HepG2 (cell line): ENCODE measurements around the gene HRH3. TPM values are rescaled to one million over a fixed set of nuclear protein-coding genes. Genes with fewer than 3 reads are reported as not detected.

ENCODE experiments used
- ATAD3A ChIP-seq: sonication (generic); formaldehyde crosslinking; IDR thresholded peaks from 2 replicates; pipeline ENCODE4 v1.4.0; 2020; ENCODE audit warnings: missing genetic modification reagents
- CBX2 ChIP-seq, 2 experiments: fragments of 200-600 bp in 1 of 2; sonication (generic); formaldehyde crosslinking in 1 of 2; IDR thresholded peaks; 2 replicates each; pipeline versions ENCODE4 v1.7.0 to v1.8.1; 2018 to 2022; ENCODE audit warnings: low read depth in 2 of 2, low read length in 1 of 2, mild to moderate bottlenecking in 1 of 2, missing genetic modification reagents in 1 of 2
- FLYWCH1 ChIP-seq: sonication (generic); formaldehyde crosslinking; IDR thresholded peaks from 2 replicates; pipeline ENCODE4 v1.8.1; 2023; ENCODE audit warnings: mild to moderate bottlenecking, missing genetic modification reagents
- HHEX ChIP-seq: IDR thresholded peaks from 2 replicates; pipeline ENCODE4 v1.6.1; 2016; ENCODE audit warnings: control low read depth
- PAWR ChIP-seq: sonication (generic); formaldehyde crosslinking; IDR thresholded peaks from 2 replicates; pipeline ENCODE4 v1.4.0; 2020; ENCODE audit warnings: missing genetic modification reagents, mild to moderate bottlenecking, borderline replicate concordance
- PRPF4 ChIP-seq: fragments of 200-400 bp; formaldehyde crosslinking; IDR thresholded peaks from 2 replicates; pipeline ENCODE4 v1.6.1; 2016; ENCODE audit warnings: low read length, low read depth; ENCODE audit not compliant: poor library complexity, severe bottlenecking
- SSRP1 ChIP-seq: IDR thresholded peaks from 2 replicates; pipeline ENCODE4 v1.6.1; 2016; ENCODE audit warnings: control low read depth
- TCF7 ChIP-seq: sonication (generic); IDR thresholded peaks from 2 replicates; pipeline ENCODE4 v1.6.1; 2016; ENCODE audit warnings: antibody characterized with exemption, low read depth
- ZNF124 ChIP-seq: sonication (generic); formaldehyde crosslinking; IDR thresholded peaks from 2 replicates; pipeline ENCODE4 v1.4.0; 2020; ENCODE audit warnings: missing genetic modification reagents
- ZNF562 ChIP-seq: sonication (generic); formaldehyde crosslinking; IDR thresholded peaks from 2 replicates; pipeline ENCODE4 v1.8.0; 2022; ENCODE audit warnings: missing genetic modification reagents, borderline replicate concordance
- ZNF614 ChIP-seq: IDR thresholded peaks from 2 replicates; pipeline ENCODE4 v1.6.1; 2018; ENCODE audit warnings: missing biosample characterization, missing genetic modification reagents, inconsistent platforms, borderline replicate concordance
- ZNF660 ChIP-seq: sonication (generic); formaldehyde crosslinking; IDR thresholded peaks from 2 replicates; pipeline ENCODE4 v1.5.1; 2020; ENCODE audit warnings: mild to moderate bottlenecking, low read depth, missing genetic modification reagents, borderline replicate concordance
- ZNF724P ChIP-seq: sonication (generic); formaldehyde crosslinking; IDR thresholded peaks from 2 replicates; pipeline ENCODE4 v1.8.0; 2022; ENCODE audit warnings: missing genetic modification reagents, borderline replicate concordance
- polyA plus RNA-seq, 8 experiments: library from polyadenylated mRNA; depleted of rRNA in 3 of 8; stranded (reverse) in 7 of 8; unstranded in 1 of 8; fragments of >200 nt; fragmentation: Illumina TruSeq in 4 of 8; extraction: Trizol in 4 of 8; gene quantifications; 2 replicates each; pipeline versions ENCODE4 v1.2.1 to v1.2.3, GENCODE V29; 2011 to 2016; ENCODE audit warnings: low read depth in 4 of 8, missing spikeins in 1 of 8, mixed read lengths in 1 of 8; ENCODE audit not compliant: insufficient read depth in 1 of 8
- total RNA-seq, 5 experiments: library from RNA; depleted of rRNA; stranded (reverse); fragments of >200 nt; fragmentation: Illumina TruSeq; extraction: Trizol; gene quantifications; 2 replicates each; pipeline ENCODE4 v1.2.3, GENCODE V29; 2016; ENCODE audit warnings: low read depth in 1 of 5
- TF ChIP-seq, protein P1 (sequence below): sonication (generic); formaldehyde crosslinking; IDR thresholded peaks from 2 replicates; pipeline ENCODE4 v1.5.1; 2020; ENCODE audit warnings: missing genetic modification reagents, mild to moderate bottlenecking, borderline replicate concordance
- TF ChIP-seq, protein P2 (sequence below): sonication (generic); formaldehyde crosslinking; IDR thresholded peaks from 2 replicates; pipeline ENCODE4 v1.8.0; 2022; ENCODE audit warnings: missing genetic modification reagents, mild to moderate bottlenecking, inconsistent platforms, borderline replicate concordance
- TF ChIP-seq, protein P3 (sequence below): IDR thresholded peaks from 2 replicates; pipeline ENCODE4 v1.6.1; 2012; ENCODE audit warnings: low read length, improper control_type of control experiment
- TF ChIP-seq, protein P4 (sequence below): sonication (generic); formaldehyde crosslinking; IDR thresholded peaks from 2 replicates; pipeline ENCODE4 v1.5.1; 2020; ENCODE audit warnings: missing genetic modification reagents, mild to moderate bottlenecking, borderline replicate concordance
- TF ChIP-seq, protein P5 (sequence below): IDR thresholded peaks from 2 replicates; pipeline ENCODE4 v1.6.1; 2016; ENCODE audit warnings: missing genetic modification reagents, missing compliant biosample characterization
- TF ChIP-seq, protein P6 (sequence below): sonication (generic); formaldehyde crosslinking; IDR thresholded peaks from 2 replicates; pipeline ENCODE4 v1.5.0; 2020; ENCODE audit warnings: missing genetic modification reagents

HRH3 gene
- total and polyA plus RNA-seq, 2 of the 13 experiments (the other 11 are each of a cell fraction or from before 2014, with no cell fraction given) = 0.18 TPM; not detected in 1

DNA sequence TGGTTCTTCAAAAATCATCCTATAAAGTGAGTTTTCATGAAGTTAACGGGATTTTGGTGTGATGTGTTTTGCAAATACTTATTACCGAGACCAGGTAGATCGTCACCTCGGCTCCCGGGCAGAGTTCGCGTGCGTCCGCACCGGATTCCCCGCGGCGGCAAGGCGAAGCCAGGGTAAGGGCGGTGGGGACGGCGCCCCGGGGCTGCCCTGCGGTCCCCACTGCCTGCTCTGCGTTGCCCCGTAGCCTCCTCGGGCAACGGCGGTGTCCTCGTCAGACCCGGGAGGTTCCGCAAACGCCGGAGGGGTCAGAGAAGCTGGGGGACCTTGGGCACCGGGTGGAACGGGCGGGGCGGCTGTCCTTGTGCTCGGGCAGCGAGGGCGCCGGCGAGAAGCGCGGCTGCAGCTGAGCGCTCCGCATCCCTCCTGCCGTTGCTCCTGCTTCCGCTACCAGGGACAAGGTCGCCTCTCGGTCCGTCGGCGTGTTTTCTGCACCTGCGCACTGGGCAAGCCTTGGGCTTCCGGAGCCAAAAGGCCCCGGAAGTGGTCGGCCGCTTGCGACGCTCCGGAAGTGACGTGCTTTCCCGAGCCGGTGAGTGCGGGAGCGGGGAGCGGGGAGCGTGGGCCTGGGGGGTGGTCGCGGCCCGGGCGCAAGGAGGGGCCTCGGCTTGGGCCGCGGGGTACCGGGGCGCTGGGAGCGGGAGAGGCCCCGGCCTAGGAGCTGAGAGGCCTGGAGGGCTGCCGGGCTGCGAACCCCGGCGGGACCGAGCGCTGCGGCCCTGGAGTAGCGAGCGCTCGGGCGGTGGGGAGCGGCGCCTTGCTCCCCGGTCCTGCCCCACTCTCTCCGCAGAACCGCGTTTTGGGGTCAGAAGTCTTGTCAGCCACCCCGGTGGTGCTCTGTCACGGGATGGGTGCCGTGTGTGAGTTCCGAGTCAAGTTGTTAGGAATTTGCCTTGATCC lies 37.3 kb downstream of the HRH3 start, which contains the start of gene MTG2 (continued):
- TF ChIP-seq, protein P1, sequence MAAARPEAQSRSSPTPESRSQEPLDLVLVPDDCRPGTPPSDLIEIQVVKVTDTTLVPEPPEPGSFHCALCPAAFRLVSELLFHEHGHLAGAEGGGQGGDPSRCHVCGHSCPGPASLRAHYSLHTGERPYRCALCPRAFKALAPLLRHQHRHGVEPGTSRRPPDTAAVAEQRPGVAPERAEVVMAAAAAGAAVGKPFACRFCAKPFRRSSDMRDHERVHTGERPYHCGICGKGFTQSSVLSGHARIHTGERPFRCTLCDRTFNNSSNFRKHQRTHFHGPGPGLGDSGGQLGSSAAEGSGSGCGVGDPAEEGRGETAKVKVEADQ (CRISPR knock-in tag) = peak; percentile 69; the same call in 1 of the 2 replicates
- no peak for TF ChIP-seq PRPF4
- no peak; the same call in 1 of the 2 replicates for TF ChIP-seq ZNF562 (CRISPR knock-in tag)
- peak; percentile 94 for TF ChIP-seq ATAD3A
- 0 out of 2 replicates have a peak, but pooled peaks have one; percentile 35 for TF ChIP-seq HHEX (CRISPR knock-in tag)
- 0 out of 2 replicates have a peak, but pooled peaks have one; percentile 63 for TF ChIP-seq FLYWCH1 (CRISPR knock-in tag)
- TF ChIP-seq PAWR (CRISPR knock-in tag) = no peak; the same call in 1 of the 2 replicates
- no peak for TF ChIP-seq CBX2 (IDR thresholded peaks at IDR 0.05; ENCODE audit: low read depth, low read length)
- peak; percentile 75; the same call in 1 of the 2 replicates for TF ChIP-seq CBX2 (CRISPR knock-in tag; IDR thresholded peaks at IDR 0.05; ENCODE audit: low read depth)
- peak; percentile 92 for TF ChIP-seq SSRP1 (CRISPR knock-in tag)
- TF ChIP-seq ZNF660 (CRISPR knock-in tag) = no peak
- peak; percentile 98; the same call in 1 of the 2 replicates for TF ChIP-seq ZNF614
- TF ChIP-seq, protein P2, sequence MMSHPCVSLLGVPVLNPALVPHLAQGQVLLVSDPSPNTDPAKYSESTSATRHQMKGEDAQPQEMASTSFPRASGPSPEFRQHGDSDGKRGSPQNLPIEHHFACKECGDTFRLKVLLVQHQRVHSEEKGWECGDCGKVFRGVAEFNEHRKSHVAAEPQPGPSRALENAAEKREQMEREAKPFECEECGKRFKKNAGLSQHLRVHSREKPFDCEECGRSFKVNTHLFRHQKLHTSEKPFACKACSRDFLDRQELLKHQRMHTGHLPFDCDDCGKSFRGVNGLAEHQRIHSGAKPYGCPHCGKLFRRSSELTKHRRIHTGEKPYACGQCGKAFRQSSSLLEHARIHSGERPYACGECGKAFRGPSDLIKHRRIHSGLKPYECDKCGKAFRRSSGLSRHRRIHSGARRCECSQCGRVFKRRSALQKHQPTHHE (CRISPR knock-in tag) = peak; percentile 95
- TF ChIP-seq, protein P3, sequence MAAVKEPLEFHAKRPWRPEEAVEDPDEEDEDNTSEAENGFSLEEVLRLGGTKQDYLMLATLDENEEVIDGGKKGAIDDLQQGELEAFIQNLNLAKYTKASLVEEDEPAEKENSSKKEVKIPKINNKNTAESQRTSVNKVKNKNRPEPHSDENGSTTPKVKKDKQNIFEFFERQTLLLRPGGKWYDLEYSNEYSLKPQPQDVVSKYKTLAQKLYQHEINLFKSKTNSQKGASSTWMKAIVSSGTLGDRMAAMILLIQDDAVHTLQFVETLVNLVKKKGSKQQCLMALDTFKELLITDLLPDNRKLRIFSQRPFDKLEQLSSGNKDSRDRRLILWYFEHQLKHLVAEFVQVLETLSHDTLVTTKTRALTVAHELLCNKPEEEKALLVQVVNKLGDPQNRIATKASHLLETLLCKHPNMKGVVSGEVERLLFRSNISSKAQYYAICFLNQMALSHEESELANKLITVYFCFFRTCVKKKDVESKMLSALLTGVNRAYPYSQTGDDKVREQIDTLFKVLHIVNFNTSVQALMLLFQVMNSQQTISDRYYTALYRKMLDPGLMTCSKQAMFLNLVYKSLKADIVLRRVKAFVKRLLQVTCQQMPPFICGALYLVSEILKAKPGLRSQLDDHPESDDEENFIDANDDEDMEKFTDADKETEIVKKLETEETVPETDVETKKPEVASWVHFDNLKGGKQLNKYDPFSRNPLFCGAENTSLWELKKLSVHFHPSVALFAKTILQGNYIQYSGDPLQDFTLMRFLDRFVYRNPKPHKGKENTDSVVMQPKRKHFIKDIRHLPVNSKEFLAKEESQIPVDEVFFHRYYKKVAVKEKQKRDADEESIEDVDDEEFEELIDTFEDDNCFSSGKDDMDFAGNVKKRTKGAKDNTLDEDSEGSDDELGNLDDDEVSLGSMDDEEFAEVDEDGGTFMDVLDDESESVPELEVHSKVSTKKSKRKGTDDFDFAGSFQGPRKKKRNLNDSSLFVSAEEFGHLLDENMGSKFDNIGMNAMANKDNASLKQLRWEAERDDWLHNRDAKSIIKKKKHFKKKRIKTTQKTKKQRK = no peak
- no peak for TF ChIP-seq TCF7
- peak; percentile 98 for TF ChIP-seq ZNF124 (CRISPR knock-in tag)
- TF ChIP-seq ZNF724P (CRISPR knock-in tag) = peak; percentile 81; the same call in 1 of the 2 replicates
- TF ChIP-seq, protein P4, sequence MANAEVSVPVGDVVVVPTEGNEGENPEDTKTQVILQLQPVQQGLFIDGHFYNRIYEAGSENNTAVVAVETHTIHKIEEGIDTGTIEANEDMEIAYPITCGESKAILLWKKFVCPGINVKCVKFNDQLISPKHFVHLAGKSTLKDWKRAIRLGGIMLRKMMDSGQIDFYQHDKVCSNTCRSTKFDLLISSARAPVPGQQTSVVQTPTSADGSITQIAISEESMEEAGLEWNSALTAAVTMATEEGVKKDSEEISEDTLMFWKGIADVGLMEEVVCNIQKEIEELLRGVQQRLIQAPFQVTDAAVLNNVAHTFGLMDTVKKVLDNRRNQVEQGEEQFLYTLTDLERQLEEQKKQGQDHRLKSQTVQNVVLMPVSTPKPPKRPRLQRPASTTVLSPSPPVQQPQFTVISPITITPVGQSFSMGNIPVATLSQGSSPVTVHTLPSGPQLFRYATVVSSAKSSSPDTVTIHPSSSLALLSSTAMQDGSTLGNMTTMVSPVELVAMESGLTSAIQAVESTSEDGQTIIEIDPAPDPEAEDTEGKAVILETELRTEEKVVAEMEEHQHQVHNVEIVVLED (CRISPR knock-in tag) = peak; percentile 92
- TF ChIP-seq, protein P5, sequence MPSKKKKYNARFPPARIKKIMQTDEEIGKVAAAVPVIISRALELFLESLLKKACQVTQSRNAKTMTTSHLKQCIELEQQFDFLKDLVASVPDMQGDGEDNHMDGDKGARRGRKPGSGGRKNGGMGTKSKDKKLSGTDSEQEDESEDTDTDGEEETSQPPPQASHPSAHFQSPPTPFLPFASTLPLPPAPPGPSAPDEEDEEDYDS = peak; percentile 92
- TF ChIP-seq, protein P6, sequence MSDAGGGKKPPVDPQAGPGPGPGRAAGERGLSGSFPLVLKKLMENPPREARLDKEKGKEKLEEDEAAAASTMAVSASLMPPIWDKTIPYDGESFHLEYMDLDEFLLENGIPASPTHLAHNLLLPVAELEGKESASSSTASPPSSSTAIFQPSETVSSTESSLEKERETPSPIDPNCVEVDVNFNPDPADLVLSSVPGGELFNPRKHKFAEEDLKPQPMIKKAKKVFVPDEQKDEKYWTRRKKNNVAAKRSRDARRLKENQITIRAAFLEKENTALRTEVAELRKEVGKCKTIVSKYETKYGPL (CRISPR knock-in tag) = peak; percentile 92
